GM12878 (cell line): Measurements from ENCODE around the gene LMBR1. TPM values are rescaled to one million over a fixed set of nuclear protein-coding genes. Genes with fewer than 3 reads are reported as not detected.

ENCODE experiments used
- ATAC-seq: fragments of 200-7000 bp; cut with Tn5 transposase; 3 replicates; pipeline ENCODE4 v1.9.1; 2020; ENCODE audit warnings: mild to moderate bottlenecking, moderate library complexity
- BruUV-seq: library from RNA; stranded (reverse); fragments of 400-500 nt; replicated peaks from 2 replicates; lab custom pipeline; 2021; lab: Mats Ljungman, UMichigan
- CTCF ChIA-PET: fragments of 300-600 bp; sonication (Branson Sonifier 250); formaldehyde crosslinking; extraction: SDS; loops from one replicate; lab custom pipeline; 2021; ENCODE audit warnings: inconsistent platforms; lab: Yijun Ruan, JAX
- POLR2A ChIA-PET: fragments of 350-600 bp; formaldehyde crosslinking; extraction: SDS; loops from one replicate; lab custom pipeline; 2021; ENCODE audit warnings: inconsistent platforms; lab: Charles Lee
- RAD21 ChIA-PET: fragments of 300-600 bp; sonication (Branson Sonifier 250); formaldehyde crosslinking; loops from one replicate; lab custom pipeline; 2023; ENCODE audit warnings: antibody characterized with exemption; ENCODE audit not compliant: unreplicated experiment; lab: Charles Lee
- SMC1A ChIA-PET: fragments of 300-600 bp; sonication (Branson Sonifier 250); formaldehyde crosslinking; loops from one replicate; lab custom pipeline; 2023; ENCODE audit not compliant: unreplicated experiment, uncharacterized antibody; lab: Charles Lee
- DNase-seq: peaks from one replicate; pipeline ENCODE4 v3.0.0-alpha.2; 2011; ENCODE audit warnings: low read depth, low spot score
- FAIRE-seq: peaks from 3 replicates; lab custom pipeline; 2011; peaks lifted over from hg19 to GRCh38; lab: Jason Lieb, UNC
- H2AFZ ChIP-seq: 2 replicates; pipeline ENCODE4 v1.6.0; 2011; ENCODE audit warnings: low read depth, low read length, control low read depth; ENCODE audit not compliant: control insufficient read depth
- H3K27ac ChIP-seq: 2 replicates; pipeline ENCODE4 v1.5.1; 2011; ENCODE audit warnings: control low read depth; ENCODE audit not compliant: control insufficient read depth, insufficient read depth
- H3K27me3 ChIP-seq, 2 experiments: replicated peaks in 1 of 2; 2 replicates each; pipeline versions ENCODE4 v1.6.0 to v1.6.1; 2011; ENCODE audit warnings: low read length in 1 of 2; ENCODE audit not compliant: control insufficient read depth in 2 of 2, insufficient read depth in 2 of 2
- H3K36me3 ChIP-seq, 2 experiments: 2 replicates each; pipeline ENCODE4 v1.5.1; 2011; ENCODE audit warnings: low read length in 1 of 2; ENCODE audit not compliant: control insufficient read depth in 2 of 2, insufficient read depth in 2 of 2
- H3K4me1 ChIP-seq: 2 replicates; pipeline ENCODE4 v1.6.1; 2011; ENCODE audit warnings: mild to moderate bottlenecking, low read length, moderate library complexity, mixed read lengths; ENCODE audit not compliant: control insufficient read depth, insufficient read depth
- H3K4me2 ChIP-seq: 2 replicates; pipeline ENCODE4 v1.6.0; 2011; ENCODE audit warnings: control low read depth; ENCODE audit not compliant: control insufficient read depth, insufficient read depth
- H3K4me3 ChIP-seq: fragments of 200-600 bp; sonication (generic); 2 replicates; pipeline ENCODE4 v1.5.1; 2016
- H3K79me2 ChIP-seq: 2 replicates; pipeline ENCODE4 v1.6.0; 2011; ENCODE audit warnings: low read length; ENCODE audit not compliant: control insufficient read depth, insufficient read depth
- H3K9ac ChIP-seq: 2 replicates; pipeline ENCODE4 v1.8.0; 2011; ENCODE audit warnings: low read length, control low read depth, mixed read lengths; ENCODE audit not compliant: control insufficient read depth, insufficient read depth
- H3K9me3 ChIP-seq: replicated peaks from 3 replicates; pipeline ENCODE4 v1.5.1; 2011; ENCODE audit warnings: mild to moderate bottlenecking, low read length; ENCODE audit not compliant: control insufficient read depth, insufficient read depth
- H4K20me1 ChIP-seq: 2 replicates; pipeline ENCODE4 v1.6.0; 2011; ENCODE audit not compliant: control insufficient read depth, insufficient read depth
- KDM1A ChIP-seq: fragments of 200-600 bp; sonication (generic); IDR thresholded peaks from 2 replicates; pipeline ENCODE4 v1.6.1; 2016; ENCODE audit warnings: borderline replicate concordance
- MXI1 ChIP-seq: fragments of 150-350 bp; IDR thresholded peaks from 2 replicates; pipeline ENCODE4 v1.6.1; 2011; ENCODE audit warnings: low read depth, mild to moderate bottlenecking, inconsistent platforms, low read length, improper control_type of control experiment
- MYC ChIP-seq: IDR thresholded peaks from 2 replicates; pipeline ENCODE4 v1.6.1; 2011; ENCODE audit warnings: mild to moderate bottlenecking, low read length, moderate library complexity, inconsistent platforms; ENCODE audit not compliant: insufficient read depth, insufficient replicate concordance, insufficient read length, severe bottlenecking
- PML ChIP-seq: IDR thresholded peaks from 2 replicates; pipeline ENCODE4 v1.6.1; 2012; ENCODE audit warnings: low read length, inconsistent platforms
- RBBP5 ChIP-seq: fragments of 200-600 bp; sonication (generic); conservative IDR thresholded peaks from 2 replicates; pipeline ENCODE4 v1.6.1; 2016
- STAT3 ChIP-seq: IDR thresholded peaks from 2 replicates; pipeline ENCODE4 v1.6.1; 2011; ENCODE audit warnings: low read depth, low read length, improper control_type of control experiment
- WGBS: methylation state at CpG from one replicate; pipeline ENCODE4 v1.1.6; 2016; ENCODE audit warnings: low lambda C conversion rate; ENCODE audit not compliant: insufficient replicate concordance, insufficient coverage; ENCODE audit errors: missing lambda C conversion rate; 5-methylcytosine and 5-hydroxymethylcytosine counted together
- in situ Hi-C: fragments of 300-500 bp; cut with MboI; formaldehyde crosslinking; loops from 9 replicates; pipeline ENCODE4 v1.14.3; 2018; ENCODE audit warnings: mixed read lengths
- intact Hi-C: fragments of 100-400 bp; cut with micrococcal nuclease; formaldehyde crosslinking; loops from one replicate; pipeline ENCODE4 v1.14.2; 2022; ENCODE audit not compliant: unreplicated experiment
- polyA plus RNA-seq, 11 experiments: library from polyadenylated mRNA; depleted of rRNA in 4 of 11; unstranded in 6 of 11; stranded (reverse) in 5 of 11; fragments of >200 nt; fragmentation: Nextera tagmentation in 4 of 11; fragmentation: Illumina TruSeq in 1 of 11; extraction: Ambion mirVana in 4 of 11; extraction: Trizol in 1 of 11; gene quantifications; 1 replicate in 1 of 11; 2 replicates in 10 of 11; pipeline versions ENCODE4 v1.2.1 to v1.2.3, GENCODE V29; 2011 to 2016; ENCODE audit warnings: inconsistent platforms in 2 of 11, missing spikeins in 2 of 11, low read depth in 1 of 11
- total RNA-seq, 4 experiments: library from RNA; depleted of rRNA in 3 of 4; stranded (reverse); fragments of >200 nt in 3 of 4; fragmentation: Illumina TruSeq in 1 of 4; extraction: Trizol in 1 of 4; gene quantifications; 2 replicates each; pipeline versions ENCODE4 v1.2.1 to v1.2.3, GENCODE V29; 2013 to 2021

Gene LMBR1
- total and polyA plus RNA-seq, 10 of the 15 experiments (the other 5 are each of a cell fraction or from before 2014, with no cell fraction given), result 4.0 to 63.5 (median 28.8) TPM

DNA sequence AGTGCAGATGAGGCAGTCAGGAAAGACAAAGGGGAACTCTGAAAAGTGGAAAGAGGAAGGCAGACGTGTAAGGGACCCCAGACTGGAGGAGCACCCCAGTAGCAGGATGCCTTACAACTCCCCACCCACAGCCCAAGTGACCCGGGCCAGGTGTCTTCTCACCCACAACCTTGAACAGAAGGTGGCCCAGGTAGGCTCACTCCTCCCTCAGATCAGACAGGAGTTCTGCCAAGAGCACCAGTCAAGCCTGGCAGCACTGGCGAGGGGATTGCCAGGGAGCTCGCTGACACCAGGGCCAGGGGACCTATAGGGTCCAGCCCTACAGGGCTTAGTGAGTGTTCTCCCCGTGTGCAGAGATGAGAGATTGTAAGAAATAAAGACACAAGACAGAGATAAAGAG is 27.1 kb upstream of the LMBR1 start:
- H3K79me2 ChIP-seq, result no peaks in the 10 kb centered on the region
- H3K36me3 ChIP-seq, result no peaks in the 10 kb centered on the region
- H3K27me3 ChIP-seq, result no peaks in the 10 kb centered on the region; a peak in 1 of 4 replicates
- ATAC-seq, result no peak
- no peak overlapping the region for H2AFZ ChIP-seq
- WGBS, result 38% methylated on average over 5 of the region's 5 CpGs
- H3K4me1 ChIP-seq, result peaks cover 18% of the 10 kb centered on the region
- H3K27ac ChIP-seq, result no peak overlapping the region
- no peaks in the 10 kb centered on the region; the same call in 2 of the 3 replicates for H3K9me3 ChIP-seq
- no peak for FAIRE-seq
- intact Hi-C loops (no loop called here), in situ Hi-C loops (no loop called here)
- no peaks in the 10 kb centered on the region for H4K20me1 ChIP-seq
- TF ChIP-seq RBBP5 (no peak), STAT3 (no peak), PML (no peak), MXI1 (no peak), MYC (no peak), KDM1A (no peak)
- ChIA-PET SMC1A (interaction anchor here (1.2 to 1.8 kb wide), 2 partner anchors 10 to 27 kb away, joined by 4 to 5 read pairs; partner anchors contain the start of gene LMBR1), CTCF (interaction anchor here (0.8 to 1.1 kb wide), 3 partner anchors 20 to 330 kb away, joined by 3 read pairs; no protein-coding TSS in a partner anchor), POLR2A (no interaction called here), RAD21 (no interaction called here)
- no peak overlapping the region for H3K4me3 ChIP-seq
- DNase-seq, result no peak
- H3K4me2 ChIP-seq, result no peak overlapping the region
- no peak overlapping the region; the same call in 1 of the 2 replicates for H3K9ac ChIP-seq
- no TSS peak for BruUV-seq
